Measurements from ENCODE around the gene DEFB123.

Gene DEFB123

GRCh38 chr20:31473331-31474096, 33.1 kb downstream of the DEFB123 start:
- DNase-seq (ENCODE audit: low read depth in 2 of 2): no peak

- no peak for DNase-seq (ENCODE audit: low read depth in 2 of 2)
These were observed 33.6 kb downstream of the DEFB123 start for GRCh38 chr20:31474097-31474436.

DNA sequence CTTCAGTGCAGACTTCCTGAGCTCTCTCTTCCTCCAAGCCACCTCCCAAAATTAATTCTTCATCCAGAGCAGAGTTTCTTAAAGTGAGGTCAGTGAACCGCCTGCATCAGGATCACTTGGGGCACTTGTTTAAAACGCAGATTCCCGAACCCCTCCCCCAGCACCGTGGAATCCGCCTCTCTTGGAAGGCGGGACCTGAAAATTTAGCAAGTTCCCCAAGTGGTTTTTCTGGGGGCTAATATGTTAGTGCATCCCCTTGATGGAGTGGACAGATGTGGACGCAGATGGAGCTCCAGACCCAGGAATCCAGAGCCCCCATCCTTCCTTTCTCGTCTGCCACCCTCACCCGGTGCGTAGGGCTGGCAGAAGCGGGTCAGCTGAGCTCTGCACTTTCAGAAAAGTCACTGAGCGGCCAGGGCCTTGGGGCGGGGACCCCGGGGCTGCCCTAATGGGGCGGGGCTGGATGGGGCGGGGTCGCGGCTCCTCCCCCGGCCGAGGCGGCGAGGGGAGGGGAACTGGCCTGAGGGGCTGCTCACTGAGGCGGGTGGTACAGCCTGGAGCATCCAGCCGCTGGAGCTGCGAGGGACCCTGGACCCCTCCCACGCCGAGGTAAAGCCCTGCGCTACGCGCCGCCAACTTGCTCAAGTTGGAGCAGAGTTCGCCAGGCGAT, 34.5 kb downstream of the DEFB123 start, which contains the start of the genes DEFB124 and REM1:
Gene DEFB124, minus strand, starts transcription at position 370 of the 670 bp plus-strand sequence. CDS start 2,114 bp downstream, outside the sequence.
Gene REM1, plus strand, starts transcription at position 531 of the 670 bp plus-strand sequence. CDS start 1,158 bp downstream, outside the sequence.
- no peak for DNase-seq (ENCODE audit: low read depth in 2 of 2)

DNA sequence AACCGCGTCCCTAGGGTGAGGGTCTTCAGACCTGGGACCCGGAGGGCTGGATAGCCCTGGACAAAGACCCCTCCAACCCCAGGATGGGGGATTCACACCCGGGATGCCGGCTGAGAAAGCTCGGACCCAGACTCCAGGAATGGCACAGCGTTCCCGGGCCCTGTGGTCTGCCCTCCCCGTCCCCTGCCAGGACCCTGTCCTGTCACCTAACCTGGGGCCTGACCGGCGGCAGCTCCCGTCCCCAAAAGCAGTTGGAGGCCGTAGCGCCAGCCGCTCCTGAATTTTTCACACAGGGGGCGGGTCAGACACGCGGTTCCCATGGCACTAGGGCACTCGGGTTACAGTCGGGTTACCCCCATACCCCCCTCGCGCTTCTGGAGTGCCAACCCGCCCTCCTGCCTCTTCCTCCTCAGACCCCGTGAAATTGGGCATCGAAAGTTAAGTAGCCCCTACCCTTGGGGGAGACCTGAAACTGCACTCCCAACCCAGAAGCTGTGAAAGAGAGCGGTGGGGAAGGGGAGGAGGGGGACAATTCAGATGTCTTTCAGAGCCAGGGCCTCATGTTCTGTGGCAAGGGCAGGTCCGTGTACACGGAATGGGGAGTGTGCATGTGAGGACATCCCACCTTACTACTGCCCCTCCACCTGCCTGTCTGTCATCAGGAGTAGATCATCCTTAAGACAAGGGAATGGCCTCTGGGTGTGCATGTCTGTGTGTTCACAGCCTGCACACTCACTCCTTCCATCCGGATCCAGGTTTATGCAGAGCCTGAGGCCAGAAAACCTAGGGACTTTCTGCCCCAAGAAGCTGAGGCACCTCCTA, 35.3 kb downstream of the DEFB123 start:
- DNase-seq (ENCODE audit: low read depth in 2 of 2): no peak

DNA sequence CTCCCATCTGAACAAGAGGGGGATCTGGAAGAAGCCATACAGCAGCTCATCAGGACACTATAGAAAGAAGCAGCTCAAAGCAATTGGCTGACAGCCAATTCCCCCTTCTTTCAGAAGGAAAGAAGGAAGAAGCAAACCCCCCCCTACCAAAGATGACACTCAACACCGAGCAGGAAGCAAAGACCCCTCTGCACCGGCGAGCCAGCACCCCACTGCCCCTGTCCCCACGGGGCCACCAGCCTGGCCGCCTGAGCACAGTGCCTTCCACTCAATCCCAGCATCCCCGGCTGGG, 35.8 kb downstream of the DEFB123 start:
- no peak for DNase-seq (ENCODE audit: low read depth in 2 of 2)

DNA sequence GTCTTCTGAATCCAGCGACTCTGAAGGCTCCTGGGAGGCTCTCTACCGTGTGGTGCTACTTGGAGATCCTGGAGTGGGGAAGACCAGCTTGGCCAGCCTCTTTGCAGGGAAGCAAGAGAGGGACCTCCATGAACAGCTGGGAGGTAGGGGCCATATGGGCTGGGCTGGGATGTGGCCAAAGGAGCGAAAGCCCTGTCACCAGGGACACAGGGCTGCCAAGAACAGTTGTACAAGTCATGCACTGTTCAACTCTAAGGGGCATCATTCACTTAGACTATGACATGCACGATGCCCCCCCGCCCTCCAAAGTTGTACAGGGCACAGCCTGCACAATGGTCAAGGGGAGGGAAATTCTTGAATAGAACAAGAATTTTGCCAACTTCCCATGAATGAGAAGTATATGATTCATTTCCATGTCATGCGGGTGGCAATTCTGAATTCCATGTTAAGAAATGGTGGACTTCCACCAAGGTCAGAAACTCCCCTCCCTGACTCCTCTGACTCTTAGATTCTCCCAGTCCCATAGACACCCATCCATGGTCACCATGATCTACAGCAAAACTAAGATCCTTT, 36.3 kb downstream of the DEFB123 start:
- no peak for DNase-seq (ENCODE audit: low read depth in 2 of 2)

- DNase-seq (ENCODE audit: low read depth in 2 of 2): peak in 1 of 2 donors; percentile 12
These were observed 43.6 kb downstream of the DEFB123 start for GRCh38 chr20:31484001-31484400.

GRCh38 chr20:31485450-31486339, 45.3 kb downstream of the DEFB123 start:
- no peak for DNase-seq (ENCODE audit: low read depth in 2 of 2)

DNA sequence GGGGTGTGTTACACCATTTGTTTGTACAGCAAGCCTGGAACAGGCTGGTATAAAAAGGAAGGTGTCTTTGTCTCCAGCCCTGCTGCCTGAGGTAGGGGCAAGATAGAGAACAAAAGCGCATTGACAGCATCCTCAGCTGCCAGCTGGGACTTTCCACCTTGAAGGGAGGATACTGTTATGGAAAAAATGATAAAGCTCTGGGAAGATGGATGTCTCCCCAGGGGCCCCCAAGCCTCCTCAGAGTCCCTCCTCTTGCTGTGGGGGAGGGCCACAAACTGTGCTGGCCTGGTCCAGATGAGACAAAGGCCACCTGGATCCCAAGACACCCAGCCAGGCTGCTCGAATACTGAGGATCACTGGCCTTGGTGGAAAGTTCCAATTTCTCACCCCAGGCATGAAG, 47.7 kb downstream of the DEFB123 start:
- DNase-seq (ENCODE audit: low read depth in 2 of 2): no peak

DNA sequence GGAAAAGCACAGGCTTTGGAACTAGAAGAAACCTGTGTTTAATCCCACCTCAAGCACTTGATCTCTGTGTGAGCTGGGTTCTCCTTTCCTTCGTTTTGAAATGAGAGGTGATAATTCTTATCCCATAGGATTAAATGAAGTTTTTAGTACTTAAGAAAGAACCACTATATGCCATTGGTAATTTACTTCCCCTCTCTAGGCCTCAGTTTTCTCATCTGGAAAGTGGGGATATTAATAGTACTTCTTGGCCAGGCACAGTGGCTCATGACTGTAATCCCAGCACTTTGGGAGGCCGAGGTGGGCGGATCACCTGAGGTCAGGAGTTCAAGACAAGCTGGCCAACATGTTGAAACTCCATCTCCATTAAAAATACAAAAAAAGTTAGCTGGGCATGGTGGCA, 48.7 kb downstream of the DEFB123 start:
- DNase-seq (ENCODE audit: low read depth in 2 of 2): no peak

GRCh38 chr20:31490752-31491151, 50.3 kb downstream of the DEFB123 start:
- no peak for DNase-seq (ENCODE audit: low read depth in 2 of 2)

DNA sequence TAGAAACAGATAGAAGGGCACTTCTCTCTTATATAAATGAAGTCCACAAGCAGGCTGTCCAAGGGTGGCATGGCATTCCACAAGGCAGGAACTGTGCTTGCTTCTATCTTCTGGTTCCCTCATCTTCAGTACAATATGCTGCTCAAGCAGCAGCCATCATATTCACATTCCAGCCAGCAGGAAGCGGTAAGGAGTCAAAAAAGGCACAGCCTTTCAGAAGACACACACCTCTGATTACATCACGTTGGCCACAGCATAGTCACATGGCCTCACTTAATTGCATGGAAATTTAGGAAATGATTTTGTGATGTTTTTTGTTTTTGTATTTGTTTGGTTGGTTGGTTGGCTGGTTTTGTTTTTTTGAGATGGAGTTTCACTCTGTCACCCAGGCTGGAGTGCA, 53.7 kb downstream of the DEFB123 start:
- no peak for DNase-seq (ENCODE audit: low read depth in 2 of 2)

- no peak for DNase-seq (ENCODE audit: low read depth in 2 of 2)
These were observed 56.4 kb downstream of the DEFB123 start for GRCh38 chr20:31496761-31497295.

- no peak for DNase-seq (ENCODE audit: low read depth in 2 of 2)
These were observed 57.6 kb downstream of the DEFB123 start for GRCh38 chr20:31497838-31498540.
